ENCODE measurements around the gene BMPR1B.
"Not testable (repeated sequence)": the region's sequence is repeated elsewhere in the genome, so short reads cannot be mapped to it uniquely, and the experiment has no call there.

BMPR1B gene

GRCh38 chr4:94763500-94763899 lies 5.7 kb downstream of the BMPR1B start:
- DNase-seq, result no peak

GRCh38 chr4:94764069-94764468 lies 6.3 kb downstream of the BMPR1B start:
- no peak for DNase-seq

- no peak for DNase-seq
Measured at GRCh38 chr4:94765174-94765573, 7.4 kb downstream of the BMPR1B start.

GRCh38 chr4:94765648-94766047 lies 7.9 kb downstream of the BMPR1B start:
- no peak for DNase-seq

GRCh38 chr4:94766856-94767255 lies 9.1 kb downstream of the BMPR1B start:
- no peak for DNase-seq

GRCh38 chr4:94767446-94767845 lies 9.7 kb downstream of the BMPR1B start:
- DNase-seq, result no peak

- DNase-seq, result no peak
Measured at GRCh38 chr4:94782707-94783106, 25.0 kb downstream of the BMPR1B start.

GRCh38 chr4:94791701-94792100 lies 33.9 kb downstream of the BMPR1B start:
- DNase-seq, result no peak

- DNase-seq, result no peak
Measured at GRCh38 chr4:94798808-94799207, 41.1 kb downstream of the BMPR1B start.

GRCh38 chr4:94801016-94801415 lies 43.3 kb downstream of the BMPR1B start:
- DNase-seq, result no peak

GRCh38 chr4:94802091-94802490 lies 44.3 kb downstream of the BMPR1B start:
- no peak for DNase-seq

- DNase-seq, result no peak
Measured at GRCh38 chr4:94803181-94803580, 45.4 kb downstream of the BMPR1B start.

- no peak for DNase-seq
Measured at GRCh38 chr4:94804650-94805049, 46.9 kb downstream of the BMPR1B start.

- no peak for DNase-seq
Measured at GRCh38 chr4:94806376-94806775, 48.6 kb downstream of the BMPR1B start.

- no peak for DNase-seq
Measured at GRCh38 chr4:94811643-94812042, 53.9 kb downstream of the BMPR1B start.

GRCh38 chr4:94813221-94813620 lies 55.5 kb downstream of the BMPR1B start:
- DNase-seq, result no peak

- DNase-seq, result no peak
Measured at GRCh38 chr4:94814237-94814636, 56.5 kb downstream of the BMPR1B start.

- no peak for DNase-seq
Measured at GRCh38 chr4:94819371-94820168, 61.8 kb downstream of the BMPR1B start.

GRCh38 chr4:94826206-94826605 lies 68.5 kb downstream of the BMPR1B start:
- no peak for DNase-seq

- DNase-seq, result no peak
Measured at GRCh38 chr4:94827481-94828110, 69.8 kb downstream of the BMPR1B start.

- no peak for DNase-seq
Measured at GRCh38 chr4:94828882-94829281, 71.1 kb downstream of the BMPR1B start.

GRCh38 chr4:94831607-94832006 lies 73.9 kb downstream of the BMPR1B start:
- no peak for DNase-seq

GRCh38 chr4:94832329-94832728 lies 74.6 kb downstream of the BMPR1B start:
- not testable (repeated sequence) for DNase-seq

- no peak for DNase-seq
Measured at GRCh38 chr4:94833394-94833793, 75.6 kb downstream of the BMPR1B start.

- no peak for DNase-seq
Measured at GRCh38 chr4:94834501-94834900, 76.7 kb downstream of the BMPR1B start.

All from T1000 (cell line).